ENCODE results near the gene CUTC.

DNA sequence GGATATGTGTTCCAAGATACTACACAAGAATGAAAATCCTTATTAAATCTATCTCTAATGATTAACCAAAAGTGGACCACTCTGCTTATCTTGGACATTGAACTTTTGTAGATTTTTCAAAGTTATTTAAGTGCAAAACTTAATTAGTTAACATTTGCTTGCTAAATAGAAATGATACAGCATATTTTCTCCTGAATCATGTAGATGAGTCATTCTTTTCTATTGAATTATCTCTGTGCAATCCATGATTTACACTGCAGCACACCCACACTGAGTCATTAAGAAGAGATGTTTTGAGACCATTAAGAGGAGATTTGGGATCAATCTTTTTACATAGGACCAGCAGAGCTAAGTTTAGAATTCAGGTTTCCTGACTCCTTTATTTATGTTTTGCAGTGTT lies 43.8 kb downstream of the CUTC start:
- TF ChIP-seq, protein P1, sequence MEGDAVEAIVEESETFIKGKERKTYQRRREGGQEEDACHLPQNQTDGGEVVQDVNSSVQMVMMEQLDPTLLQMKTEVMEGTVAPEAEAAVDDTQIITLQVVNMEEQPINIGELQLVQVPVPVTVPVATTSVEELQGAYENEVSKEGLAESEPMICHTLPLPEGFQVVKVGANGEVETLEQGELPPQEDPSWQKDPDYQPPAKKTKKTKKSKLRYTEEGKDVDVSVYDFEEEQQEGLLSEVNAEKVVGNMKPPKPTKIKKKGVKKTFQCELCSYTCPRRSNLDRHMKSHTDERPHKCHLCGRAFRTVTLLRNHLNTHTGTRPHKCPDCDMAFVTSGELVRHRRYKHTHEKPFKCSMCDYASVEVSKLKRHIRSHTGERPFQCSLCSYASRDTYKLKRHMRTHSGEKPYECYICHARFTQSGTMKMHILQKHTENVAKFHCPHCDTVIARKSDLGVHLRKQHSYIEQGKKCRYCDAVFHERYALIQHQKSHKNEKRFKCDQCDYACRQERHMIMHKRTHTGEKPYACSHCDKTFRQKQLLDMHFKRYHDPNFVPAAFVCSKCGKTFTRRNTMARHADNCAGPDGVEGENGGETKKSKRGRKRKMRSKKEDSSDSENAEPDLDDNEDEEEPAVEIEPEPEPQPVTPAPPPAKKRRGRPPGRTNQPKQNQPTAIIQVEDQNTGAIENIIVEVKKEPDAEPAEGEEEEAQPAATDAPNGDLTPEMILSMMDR (IDR thresholded peaks at IDR 0.05), result no peak
- TF ChIP-seq POLR2A (IDR thresholded peaks at IDR 0.05), result no peak
